Fibroblast of skin of abdomen (primary cell): ENCODE measurements around the gene GRIP1.

Experiments
- DNase-seq: peaks from one replicate; pipeline ENCODE4 v3.0.0-alpha.2; 2013

The GRIP1 gene

DNA sequence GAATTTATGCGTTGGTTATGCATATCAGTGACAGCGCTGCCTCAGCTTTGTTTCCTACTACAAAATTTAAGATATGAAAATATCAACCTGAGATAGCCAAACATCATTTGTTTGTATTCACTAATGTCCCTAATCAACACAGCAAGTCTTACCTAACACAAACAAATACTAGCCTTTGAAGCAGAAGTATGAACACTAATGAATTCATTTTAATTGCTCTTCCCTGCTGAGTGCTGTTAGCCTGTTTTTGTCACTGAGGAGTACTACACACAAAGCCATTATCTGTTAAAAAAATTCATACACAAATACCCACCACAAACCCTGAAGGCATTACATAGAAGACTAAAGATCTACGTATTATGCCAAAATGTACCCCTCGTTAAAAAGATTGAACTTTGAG, 225.8 kb downstream of the GRIP1 start:
- no peak for DNase-seq

DNA sequence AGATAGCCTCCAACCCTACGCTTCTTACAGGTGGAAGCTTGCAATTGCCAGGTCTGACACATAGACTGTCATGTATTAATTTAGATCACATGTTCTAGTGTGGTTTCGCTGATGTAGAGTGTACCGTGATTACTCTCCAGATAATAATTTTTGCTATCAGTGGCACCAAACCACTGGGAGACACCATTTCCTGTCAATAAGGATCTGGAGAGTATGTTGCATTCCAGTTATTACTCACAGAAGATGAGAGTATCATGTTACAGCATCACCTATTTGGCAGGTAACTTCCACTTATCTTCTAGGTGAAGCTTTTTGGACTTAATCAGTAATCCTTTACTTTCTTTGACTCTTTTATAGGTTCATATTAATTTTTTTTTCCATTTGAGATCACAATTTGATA, 229.3 kb downstream of the GRIP1 start:
- DNase-seq, result no peak

DNA sequence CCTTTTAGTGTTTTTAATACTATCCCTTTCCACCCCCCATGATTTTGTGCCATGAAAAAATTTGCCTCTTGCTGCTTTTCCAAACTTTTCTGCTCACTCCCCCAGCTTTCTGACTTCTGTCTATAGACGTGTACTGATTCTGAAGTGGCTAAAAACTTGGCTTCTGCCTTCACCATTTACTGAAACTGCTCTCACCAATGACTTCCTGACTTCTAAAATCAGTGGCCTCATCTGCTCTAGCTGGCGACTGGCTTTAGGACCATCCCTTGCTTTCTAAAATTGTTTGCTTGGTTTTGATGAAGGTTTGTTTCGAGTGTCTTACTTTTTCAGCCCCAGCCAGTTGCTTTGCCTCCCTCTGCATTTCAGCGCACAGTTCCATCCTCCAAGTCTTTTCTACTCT, 231.2 kb downstream of the GRIP1 start:
- no peak for DNase-seq

DNA sequence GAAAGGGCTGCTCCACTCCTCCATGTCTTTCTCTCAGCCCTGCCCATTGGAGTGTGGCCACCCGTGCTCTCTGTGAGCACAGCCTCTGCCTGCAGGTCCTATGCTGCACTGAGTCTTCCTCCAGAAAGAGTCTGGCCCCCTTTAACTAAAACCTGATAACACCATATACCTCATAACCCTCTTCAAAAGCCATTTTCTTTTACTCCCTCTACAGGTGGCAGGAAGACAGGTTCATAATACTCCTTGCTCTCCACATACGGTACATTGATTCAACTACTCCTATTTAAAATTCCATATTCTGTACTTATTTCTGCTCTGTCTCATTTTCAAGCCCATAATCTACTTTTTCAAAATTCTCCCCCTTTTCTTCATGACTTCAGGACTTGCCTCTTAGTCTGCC, 232.6 kb downstream of the GRIP1 start:
- no peak for DNase-seq

DNA sequence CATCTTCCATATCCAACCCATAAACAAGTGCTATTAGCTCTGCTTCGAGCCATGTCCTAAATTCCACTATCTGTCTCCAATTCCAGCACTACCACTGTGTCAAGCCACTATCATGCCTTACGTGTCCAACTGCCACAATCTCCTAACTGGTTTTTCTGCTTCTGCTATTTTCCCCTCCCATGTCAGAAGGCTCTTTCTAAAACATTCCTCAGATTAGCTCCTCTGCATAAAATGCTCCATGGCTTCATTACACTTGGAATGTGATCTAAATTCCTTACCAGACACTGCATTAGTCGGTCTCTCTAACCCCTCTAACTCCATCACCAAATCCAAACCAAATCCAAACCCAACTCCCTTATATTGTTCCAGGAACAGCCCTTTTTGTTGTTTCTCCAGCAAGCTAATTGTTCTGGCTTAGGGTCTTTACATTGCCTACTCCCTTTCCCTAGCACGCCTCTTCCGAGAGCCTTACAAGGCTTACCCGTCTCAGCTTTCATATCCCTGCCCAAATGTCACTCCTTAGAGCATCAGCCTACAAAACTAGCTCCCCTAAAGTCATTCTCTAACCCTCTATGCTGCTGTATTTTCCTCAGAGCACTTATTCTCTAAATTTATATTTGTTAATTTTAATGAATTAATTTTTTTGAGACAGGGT, 236.8 kb downstream of the GRIP1 start:
- DNase-seq, result no peak

DNA sequence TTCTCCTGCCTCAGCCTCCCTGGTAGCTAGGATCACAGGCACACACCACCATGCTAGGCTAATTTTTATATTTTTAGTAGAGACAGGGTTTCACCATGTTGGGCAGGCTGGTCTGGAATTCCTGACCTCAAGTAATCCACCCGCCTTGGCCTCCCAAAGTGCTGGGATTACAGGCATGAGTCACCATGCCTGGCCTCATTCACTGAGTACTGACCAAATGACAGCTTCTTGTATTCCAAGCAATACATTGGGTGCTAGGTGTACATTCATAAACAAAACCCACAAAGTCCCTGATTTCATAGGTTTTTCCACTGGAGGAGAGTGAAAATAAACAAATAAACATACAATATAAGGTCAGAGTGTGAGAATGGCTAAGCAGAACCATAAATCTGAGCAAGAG, 240.3 kb downstream of the GRIP1 start:
- DNase-seq, result peak; percentile 18

DNA sequence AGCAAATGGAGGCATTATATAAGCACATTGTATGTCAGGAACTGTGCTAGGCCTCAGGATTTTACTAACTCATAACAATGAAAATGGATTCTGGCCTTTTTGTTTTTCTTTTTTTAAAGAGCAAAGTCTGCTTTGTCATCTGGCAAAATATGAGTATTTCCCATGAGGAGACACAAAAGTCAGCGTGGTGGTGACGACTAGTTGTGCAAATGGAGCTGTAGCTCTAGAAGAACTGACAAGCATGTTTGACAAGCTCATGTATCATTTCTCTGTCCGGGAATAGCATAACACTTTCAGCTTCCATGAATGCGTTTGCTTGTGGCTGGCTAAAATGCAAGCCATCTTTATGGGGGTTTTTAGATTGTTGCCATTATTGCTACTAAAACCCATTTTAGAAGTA, 248.8 kb downstream of the GRIP1 start:
- DNase-seq, result no peak

DNA sequence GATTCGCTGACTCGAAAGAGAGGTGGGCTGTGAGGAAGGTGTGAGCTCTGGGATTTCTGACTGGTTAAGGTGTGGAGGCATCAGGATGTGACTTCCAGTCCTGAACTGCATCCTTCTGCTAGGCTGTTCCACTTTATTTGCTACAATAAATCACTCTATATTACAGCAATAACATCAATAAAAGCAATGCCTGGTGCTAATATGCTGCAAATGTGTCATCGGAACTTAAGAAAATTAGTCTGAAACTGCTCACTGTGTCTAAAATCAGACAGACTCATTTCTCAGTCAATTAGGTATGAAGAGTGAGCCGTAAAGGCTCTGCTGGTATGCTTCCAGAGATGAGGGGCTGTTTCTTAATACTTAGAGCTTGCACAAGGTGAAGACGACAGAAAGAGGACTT, 250.0 kb downstream of the GRIP1 start:
- DNase-seq, result no peak

DNA sequence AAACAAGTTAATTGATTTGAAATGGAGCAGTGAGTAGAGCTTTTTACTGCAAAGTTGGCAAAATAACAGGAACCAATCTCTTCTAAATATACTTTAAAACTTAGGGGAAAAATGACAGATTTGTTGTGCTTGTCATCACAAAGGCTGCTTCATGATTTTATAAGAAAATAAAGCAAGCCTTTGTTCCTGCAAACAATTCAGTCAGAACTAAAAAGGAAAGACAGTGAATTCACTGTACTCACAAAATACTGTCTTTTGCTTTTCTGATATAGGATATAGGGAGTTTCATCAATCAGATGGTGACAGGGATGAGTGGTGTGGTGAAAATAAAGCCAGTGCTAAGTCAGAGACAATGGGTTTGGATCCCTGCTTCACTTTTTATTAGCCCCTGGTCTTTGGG, 250.6 kb downstream of the GRIP1 start:
- DNase-seq, result no peak

DNA sequence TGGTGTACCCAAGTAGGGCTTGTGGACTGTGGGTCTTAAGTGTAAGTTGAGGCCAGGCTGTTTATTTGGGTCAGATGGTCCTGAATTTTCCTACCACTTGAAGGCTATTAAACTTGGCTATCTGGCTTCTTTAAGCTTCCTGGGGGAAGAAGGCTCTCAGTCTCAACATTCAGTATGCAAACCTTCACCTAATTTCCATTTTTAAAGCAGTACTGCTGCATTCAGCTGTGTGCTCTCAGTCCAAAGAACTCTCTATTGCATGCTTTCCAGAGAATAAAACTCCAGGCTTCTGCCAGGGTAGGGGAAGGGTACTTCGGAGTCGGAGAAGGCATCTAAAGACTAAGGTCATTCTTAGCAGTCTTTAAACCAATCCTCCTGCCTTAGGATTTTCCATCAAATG, 252.2 kb downstream of the GRIP1 start:
- no peak for DNase-seq

DNA sequence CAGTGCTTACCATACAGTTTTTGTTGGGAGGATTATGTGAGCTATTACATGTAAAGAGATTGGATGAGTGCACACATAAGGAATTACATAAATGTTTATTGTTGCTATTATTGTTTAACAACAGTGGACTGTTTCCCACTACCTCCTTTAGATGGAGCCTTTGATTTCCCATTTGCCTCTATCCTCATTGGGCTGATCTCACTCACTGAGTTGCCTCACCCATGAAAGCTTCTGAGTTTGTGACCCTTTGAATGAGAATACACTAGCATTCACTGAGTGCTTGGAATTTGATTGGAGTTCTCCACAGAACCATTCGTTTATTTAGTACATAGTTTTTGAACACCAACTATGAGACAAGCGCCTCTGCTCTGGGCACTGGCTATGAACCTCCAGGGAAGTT, 255.6 kb downstream of the GRIP1 start:
- no peak for DNase-seq

DNA sequence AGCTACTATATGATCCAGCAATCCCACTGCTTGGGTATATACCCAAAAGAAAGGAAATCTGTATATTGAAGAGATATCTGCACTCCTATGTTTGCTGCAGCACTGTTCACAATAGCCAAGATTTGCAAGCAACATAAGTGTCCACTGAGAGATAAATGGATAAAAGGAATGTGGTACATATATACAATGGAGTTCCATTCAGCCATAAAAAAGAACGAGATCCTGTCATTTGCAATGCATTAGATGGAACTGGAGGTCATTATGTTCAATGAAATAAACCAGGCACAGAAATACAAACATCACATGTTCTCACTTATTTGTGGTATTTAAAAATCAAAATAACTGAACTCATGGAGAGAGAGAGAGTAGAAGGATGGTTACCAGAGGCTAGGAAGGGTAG, 260.0 kb downstream of the GRIP1 start:
- DNase-seq, result no peak

DNA sequence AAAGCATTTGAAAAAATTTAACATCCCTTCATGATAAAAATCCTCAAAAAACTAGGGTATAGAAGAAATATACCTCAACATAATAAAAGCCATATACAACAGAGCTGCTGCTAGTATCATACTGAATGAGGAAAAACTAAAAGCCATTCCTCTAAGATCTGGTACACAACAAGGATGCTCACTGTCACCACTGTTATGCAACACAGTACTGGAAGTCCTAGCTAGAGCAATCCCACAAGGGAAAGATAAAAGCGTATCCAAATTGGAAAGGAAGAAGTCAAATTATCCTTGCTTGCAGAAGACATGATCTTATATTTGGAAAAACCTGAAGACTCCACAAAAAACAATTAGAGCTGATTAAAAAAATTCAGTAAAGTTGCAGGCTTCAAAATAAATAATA, 261.7 kb downstream of the GRIP1 start:
- no peak for DNase-seq

DNA sequence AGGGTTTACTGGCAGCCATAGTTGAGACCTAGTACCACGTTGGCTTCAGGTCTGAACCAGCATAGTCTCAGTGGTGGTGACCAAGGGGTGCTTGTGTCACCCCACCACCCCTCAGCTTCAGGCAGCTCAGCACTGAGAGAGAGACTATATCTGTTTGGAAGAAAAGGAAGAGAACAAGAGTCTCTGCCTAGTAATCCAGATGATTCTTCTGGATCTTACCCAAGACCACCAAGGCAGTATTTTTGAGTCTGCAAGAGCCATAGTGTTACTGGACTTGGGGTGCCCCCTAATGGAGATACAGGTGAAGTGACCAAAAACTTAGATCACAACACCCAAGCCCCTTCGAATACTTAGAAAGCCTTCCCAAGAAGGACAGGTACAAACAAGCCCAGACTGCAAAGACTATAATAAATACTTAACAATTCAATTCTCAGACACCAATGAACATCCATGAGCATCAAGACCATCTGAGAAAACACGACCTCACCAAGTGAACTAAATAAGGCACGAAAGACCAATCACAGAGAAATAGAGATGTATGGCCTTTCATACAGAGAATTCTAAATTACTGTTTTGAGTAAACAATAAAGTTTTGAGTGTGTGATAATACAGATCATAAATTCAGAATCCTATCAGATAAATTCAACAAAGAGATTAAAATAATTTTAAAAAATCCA, 269.5 kb downstream of the GRIP1 start:
- DNase-seq, result peak; percentile 84

DNA sequence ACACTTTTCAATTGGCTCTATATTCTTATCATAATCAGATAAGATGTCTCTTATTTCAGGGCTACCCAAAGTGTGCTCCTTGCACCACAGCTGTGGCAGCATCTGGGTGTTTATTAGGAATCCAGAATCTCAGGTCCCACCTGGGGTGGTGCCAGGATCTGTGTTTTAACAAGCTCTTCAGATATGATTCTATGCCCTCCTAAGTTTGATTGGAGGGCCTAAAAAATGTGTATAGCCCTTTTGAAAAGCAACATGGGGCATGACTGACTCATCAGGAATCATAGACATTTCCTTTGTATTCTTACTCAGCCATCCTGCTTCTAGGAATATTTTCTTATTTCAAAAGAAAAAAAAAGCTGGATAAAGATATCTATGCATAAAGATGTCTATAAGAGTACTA, 273.5 kb downstream of the GRIP1 start:
- peak; percentile 68 for DNase-seq

DNA sequence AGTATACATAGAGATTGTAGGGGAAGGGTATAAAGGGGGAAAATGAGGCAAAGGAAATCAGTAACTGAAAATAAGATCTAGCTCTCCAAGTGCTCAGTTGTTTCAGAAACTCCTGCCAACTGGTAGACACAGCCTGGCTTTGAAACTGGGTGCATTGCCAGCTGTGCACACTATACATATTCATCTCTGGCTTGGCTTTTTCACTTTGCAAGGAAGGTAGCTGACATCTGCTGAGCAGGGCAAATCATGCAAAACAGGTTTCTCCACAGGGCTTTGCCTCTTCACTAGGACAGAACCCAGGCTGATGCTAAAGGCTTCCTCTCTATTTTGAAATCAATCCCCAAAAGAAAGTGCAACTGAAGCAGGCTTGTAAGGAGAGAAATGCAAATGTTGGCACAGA, 275.1 kb downstream of the GRIP1 start:
- no peak for DNase-seq

DNA sequence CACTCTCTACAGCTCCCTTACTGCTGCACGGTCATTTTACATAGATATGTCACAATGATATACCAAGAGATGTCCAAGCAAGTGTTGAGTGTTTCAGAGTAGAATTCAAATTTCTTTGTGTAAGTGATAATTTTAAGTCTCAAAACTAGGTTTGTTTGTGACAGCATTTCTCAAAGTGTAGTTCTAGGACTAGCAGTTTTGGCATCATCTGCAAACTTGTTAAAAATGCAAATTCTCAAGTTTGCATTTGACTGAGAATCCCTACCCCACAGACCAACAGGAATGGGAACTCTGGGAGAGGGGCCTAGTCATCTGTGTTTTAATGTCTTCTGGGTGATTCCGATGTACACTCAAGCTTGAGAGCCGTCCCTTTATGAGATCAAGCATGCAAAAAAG, 279.0 kb downstream of the GRIP1 start:
- no peak for DNase-seq

DNA sequence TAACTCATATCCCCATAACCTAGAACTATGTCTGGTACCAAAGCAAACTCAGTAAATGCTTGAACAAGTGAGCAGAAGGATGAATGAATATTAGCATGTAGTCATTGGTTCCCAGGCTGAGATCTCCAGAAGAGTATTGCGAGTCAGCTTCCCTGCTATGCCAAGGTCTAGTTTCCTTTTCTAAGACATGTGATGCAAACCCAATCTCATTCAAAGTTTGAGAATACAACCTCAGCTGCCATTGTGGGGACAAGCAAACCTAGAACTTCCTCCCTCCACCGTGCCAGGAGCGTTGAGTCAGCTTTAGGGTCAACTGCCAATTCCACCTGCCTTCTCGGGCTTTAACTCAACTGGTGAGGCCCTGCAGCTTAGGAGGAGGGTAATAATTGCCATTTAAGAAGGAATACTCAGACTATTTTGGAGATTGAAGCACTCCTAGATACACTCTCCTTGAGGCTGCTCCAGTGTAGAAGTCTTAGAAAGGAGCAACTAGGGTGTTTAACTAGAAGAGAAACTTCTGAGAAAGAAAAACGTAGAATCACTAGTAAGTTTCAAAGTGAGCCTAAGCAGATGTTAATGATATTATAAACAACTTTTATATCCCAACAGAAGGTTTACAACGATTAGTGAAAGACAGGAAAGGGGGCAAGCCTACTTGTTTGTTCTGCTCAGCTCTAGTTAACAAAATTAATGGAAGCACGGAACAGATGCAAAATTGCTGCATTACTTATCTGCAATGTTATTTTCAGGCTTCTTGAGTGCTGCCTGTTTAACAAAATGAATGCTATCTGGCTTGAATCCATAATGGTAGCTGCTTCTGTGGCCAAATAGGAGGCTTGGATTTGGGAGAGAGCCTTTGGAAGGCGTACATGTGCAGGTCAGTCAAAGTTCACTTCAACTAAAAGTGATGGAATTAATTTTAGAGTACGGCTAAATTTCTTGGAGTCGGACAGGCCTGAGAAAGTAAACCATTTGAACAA, 279.7 kb downstream of the GRIP1 start:
- DNase-seq, result no peak

DNA sequence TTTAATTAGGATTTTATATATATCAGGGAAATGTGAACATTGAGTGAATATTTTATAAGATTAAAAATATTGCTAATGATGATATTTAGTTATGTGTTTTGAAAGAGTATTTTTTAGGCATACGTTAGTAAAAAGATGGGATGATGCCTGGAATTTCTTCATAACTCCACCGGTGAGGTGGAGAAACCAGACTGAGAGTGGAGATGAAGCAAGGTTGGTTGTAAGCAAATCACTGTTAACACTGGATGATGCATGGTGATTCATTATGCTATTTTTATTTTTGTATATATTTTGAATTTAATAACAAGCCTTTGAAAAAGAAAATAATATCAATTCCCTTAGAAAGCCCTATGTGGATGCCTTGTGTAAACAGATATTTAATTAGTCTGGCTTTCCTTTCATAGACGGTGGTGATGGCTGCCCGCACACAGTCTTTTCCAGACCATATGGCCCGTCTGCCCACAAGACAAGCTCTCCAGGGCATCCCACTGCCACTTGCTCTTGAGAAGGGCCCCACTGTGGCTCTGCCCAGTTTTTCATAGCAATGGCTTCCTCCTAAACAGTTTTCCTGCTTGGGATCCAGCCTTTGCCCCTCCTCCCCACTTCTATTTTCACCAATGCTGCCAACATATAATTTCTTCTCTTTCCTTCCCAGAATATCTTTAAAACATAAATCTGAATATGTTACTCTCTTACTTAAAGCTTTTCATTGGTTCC, 281.1 kb downstream of the GRIP1 start:
- no peak for DNase-seq

DNA sequence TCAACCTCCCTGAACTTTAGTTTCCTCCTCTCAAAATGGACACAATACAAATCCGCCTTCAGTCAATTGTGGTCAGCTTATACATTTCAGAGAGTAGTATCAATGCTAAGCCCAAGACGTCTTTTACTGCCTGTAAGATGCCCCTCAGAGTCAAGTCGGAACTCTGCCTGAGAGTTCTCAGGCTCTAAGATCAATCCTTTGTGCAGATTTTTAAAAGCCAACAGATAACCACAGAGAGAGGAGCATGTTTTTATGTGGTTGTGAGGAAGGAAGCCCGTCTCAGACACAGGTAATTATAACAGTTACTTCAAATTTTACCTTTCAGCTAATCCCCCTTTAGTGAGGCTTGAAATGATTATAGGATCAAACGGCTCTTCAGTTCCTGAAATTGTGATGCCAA, 285.0 kb downstream of the GRIP1 start:
- no peak for DNase-seq

DNA sequence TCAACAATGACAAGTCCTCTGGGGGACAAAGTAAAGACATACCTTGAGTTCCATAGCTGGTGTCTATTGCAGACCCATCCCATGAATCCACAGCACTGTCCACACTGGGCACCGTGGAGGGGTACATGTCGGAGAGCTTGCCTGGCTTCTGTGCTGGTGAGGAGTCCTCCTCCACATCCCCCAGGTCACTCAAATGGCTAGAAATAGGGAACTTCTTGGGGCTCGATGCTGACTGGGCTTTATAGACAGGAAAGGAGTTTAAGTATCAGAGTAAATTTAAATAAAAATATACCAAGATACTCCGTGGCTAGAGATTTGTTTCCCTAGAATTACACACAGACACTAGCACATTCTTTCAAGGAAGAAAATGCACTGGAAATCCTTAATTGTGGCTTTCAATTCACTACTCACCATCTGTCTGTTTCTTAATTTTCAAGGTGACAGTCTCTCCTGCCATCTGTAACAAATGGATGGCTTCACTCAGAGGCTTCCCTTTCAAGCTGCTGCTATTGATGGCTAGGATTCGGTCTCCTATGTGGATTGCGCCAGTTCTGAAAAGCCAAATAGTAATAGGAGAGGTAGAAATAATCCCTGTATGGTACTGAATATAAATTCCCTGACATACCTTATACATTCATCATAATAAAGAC, 286.5 kb downstream of the GRIP1 start:
- DNase-seq, result no peak

DNA sequence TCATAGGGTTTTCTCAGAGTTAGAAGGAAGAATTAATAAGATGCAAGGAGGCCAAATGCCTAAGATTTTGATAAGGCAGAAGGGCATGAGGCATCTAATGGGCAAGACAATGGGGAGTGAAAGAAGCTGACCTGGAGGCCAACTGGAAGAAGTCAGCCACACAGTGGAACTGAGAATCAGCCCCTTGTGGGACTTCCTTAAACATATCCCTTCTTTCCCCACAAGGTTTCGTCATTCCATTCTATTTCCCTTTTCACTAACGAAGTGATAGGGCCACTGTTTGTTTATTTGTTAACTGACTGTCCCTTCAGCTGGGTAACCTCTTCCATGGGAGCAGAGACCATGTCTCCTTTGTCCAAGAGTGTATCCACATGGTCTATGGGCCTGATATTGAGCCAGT, 290.4 kb downstream of the GRIP1 start:
- no peak for DNase-seq
